GM12878 (cell line): ENCODE results near the gene ULK4. TPM values are rescaled to one million over a fixed set of nuclear protein-coding genes. Genes with fewer than 3 reads are reported as not detected.

Experiments used
- ATAC-seq: fragments of 200-7000 bp; cut with Tn5 transposase; 3 replicates; pipeline ENCODE4 v1.9.1; 2020; ENCODE audit warnings: mild to moderate bottlenecking, moderate library complexity
- BruUV-seq: library from RNA; stranded (reverse); fragments of 400-500 nt; replicated peaks from 2 replicates; lab custom pipeline; 2021; lab: Mats Ljungman, UMichigan
- CTCF ChIA-PET: fragments of 300-600 bp; sonication (Branson Sonifier 250); formaldehyde crosslinking; extraction: SDS; loops from one replicate; lab custom pipeline; 2021; ENCODE audit warnings: inconsistent platforms; lab: Yijun Ruan, JAX
- POLR2A ChIA-PET: fragments of 350-600 bp; formaldehyde crosslinking; extraction: SDS; loops from one replicate; lab custom pipeline; 2021; ENCODE audit warnings: inconsistent platforms; lab: Charles Lee
- RAD21 ChIA-PET: fragments of 300-600 bp; sonication (Branson Sonifier 250); formaldehyde crosslinking; loops from one replicate; lab custom pipeline; 2023; ENCODE audit warnings: antibody characterized with exemption; ENCODE audit not compliant: unreplicated experiment; lab: Charles Lee
- SMC1A ChIA-PET: fragments of 300-600 bp; sonication (Branson Sonifier 250); formaldehyde crosslinking; loops from one replicate; lab custom pipeline; 2023; ENCODE audit not compliant: unreplicated experiment, uncharacterized antibody; lab: Charles Lee
- DNase-seq: peaks from one replicate; pipeline ENCODE4 v3.0.0-alpha.2; 2011; ENCODE audit warnings: low read depth, low spot score
- FAIRE-seq: peaks from 3 replicates; lab custom pipeline; 2011; peaks lifted over from hg19 to GRCh38; lab: Jason Lieb, UNC
- H2AFZ ChIP-seq: 2 replicates; pipeline ENCODE4 v1.6.0; 2011; ENCODE audit warnings: low read depth, low read length, control low read depth; ENCODE audit not compliant: control insufficient read depth
- H3K27ac ChIP-seq: 2 replicates; pipeline ENCODE4 v1.5.1; 2011; ENCODE audit warnings: control low read depth; ENCODE audit not compliant: control insufficient read depth, insufficient read depth
- H3K27me3 ChIP-seq, 2 experiments: replicated peaks in 1 of 2; 2 replicates each; pipeline versions ENCODE4 v1.6.0 to v1.6.1; 2011; ENCODE audit warnings: low read length in 1 of 2; ENCODE audit not compliant: control insufficient read depth in 2 of 2, insufficient read depth in 2 of 2
- H3K36me3 ChIP-seq, 2 experiments: 2 replicates each; pipeline ENCODE4 v1.5.1; 2011; ENCODE audit warnings: low read length in 1 of 2; ENCODE audit not compliant: control insufficient read depth in 2 of 2, insufficient read depth in 2 of 2
- H3K4me1 ChIP-seq: 2 replicates; pipeline ENCODE4 v1.6.1; 2011; ENCODE audit warnings: mild to moderate bottlenecking, low read length, moderate library complexity, mixed read lengths; ENCODE audit not compliant: control insufficient read depth, insufficient read depth
- H3K4me2 ChIP-seq: 2 replicates; pipeline ENCODE4 v1.6.0; 2011; ENCODE audit warnings: control low read depth; ENCODE audit not compliant: control insufficient read depth, insufficient read depth
- H3K4me3 ChIP-seq: fragments of 200-600 bp; sonication (generic); 2 replicates; pipeline ENCODE4 v1.5.1; 2016
- H3K79me2 ChIP-seq: 2 replicates; pipeline ENCODE4 v1.6.0; 2011; ENCODE audit warnings: low read length; ENCODE audit not compliant: control insufficient read depth, insufficient read depth
- H3K9ac ChIP-seq: 2 replicates; pipeline ENCODE4 v1.8.0; 2011; ENCODE audit warnings: low read length, control low read depth, mixed read lengths; ENCODE audit not compliant: control insufficient read depth, insufficient read depth
- H3K9me3 ChIP-seq: replicated peaks from 3 replicates; pipeline ENCODE4 v1.5.1; 2011; ENCODE audit warnings: mild to moderate bottlenecking, low read length; ENCODE audit not compliant: control insufficient read depth, insufficient read depth
- H4K20me1 ChIP-seq: 2 replicates; pipeline ENCODE4 v1.6.0; 2011; ENCODE audit not compliant: control insufficient read depth, insufficient read depth
- EED ChIP-seq: sonication (generic); IDR thresholded peaks from 2 replicates; pipeline ENCODE4 v1.6.1; 2016; ENCODE audit warnings: antibody characterized with exemption, low read depth
- GABPA ChIP-seq: IDR thresholded peaks from 2 replicates; pipeline ENCODE4 v1.6.1; 2014; ENCODE audit warnings: antibody characterized with exemption, low read depth, mild to moderate bottlenecking, inconsistent platforms
- HDGF ChIP-seq: fragments of 450-650 bp; IDR thresholded peaks from 2 replicates; pipeline ENCODE4 v1.6.1; 2016; ENCODE audit warnings: antibody characterized with exemption
- IRF4 ChIP-seq: IDR thresholded peaks from 2 replicates; pipeline ENCODE4 v1.6.1; 2011; ENCODE audit warnings: low read depth, low read length
- JUNB ChIP-seq: IDR thresholded peaks from 2 replicates; pipeline ENCODE4 v1.6.1; 2016; ENCODE audit warnings: antibody characterized with exemption, mild to moderate bottlenecking
- USF1 ChIP-seq: IDR thresholded peaks from 2 replicates; pipeline ENCODE4 v1.6.1; 2011; ENCODE audit warnings: borderline replicate concordance, low read depth, mild to moderate bottlenecking, moderate library complexity, mixed read lengths, low read length; ENCODE audit not compliant: insufficient read depth; ENCODE audit errors: extremely low read length
- ZBTB11 ChIP-seq: fragments of 450-650 bp; formaldehyde crosslinking; IDR thresholded peaks from 2 replicates; pipeline ENCODE4 v1.5.0; 2022; ENCODE audit warnings: mild to moderate bottlenecking, missing genetic modification characterization
- ZBTB4 ChIP-seq: fragments of 450-650 bp; formaldehyde crosslinking; IDR thresholded peaks from 2 replicates; pipeline ENCODE4 v1.4.0; 2022; ENCODE audit warnings: mild to moderate bottlenecking, moderate library complexity
- WGBS: methylation state at CpG from one replicate; pipeline ENCODE4 v1.1.6; 2016; ENCODE audit warnings: low lambda C conversion rate; ENCODE audit not compliant: insufficient replicate concordance, insufficient coverage; ENCODE audit errors: missing lambda C conversion rate; 5-methylcytosine and 5-hydroxymethylcytosine counted together
- in situ Hi-C: fragments of 300-500 bp; cut with MboI; formaldehyde crosslinking; loops from 9 replicates; pipeline ENCODE4 v1.14.3; 2018; ENCODE audit warnings: mixed read lengths
- intact Hi-C: fragments of 100-400 bp; cut with micrococcal nuclease; formaldehyde crosslinking; loops from one replicate; pipeline ENCODE4 v1.14.2; 2022; ENCODE audit not compliant: unreplicated experiment
- polyA plus RNA-seq, 11 experiments: library from polyadenylated mRNA; depleted of rRNA in 4 of 11; unstranded in 6 of 11; stranded (reverse) in 5 of 11; fragments of >200 nt; fragmentation: Nextera tagmentation in 4 of 11; fragmentation: Illumina TruSeq in 1 of 11; extraction: Ambion mirVana in 4 of 11; extraction: Trizol in 1 of 11; gene quantifications; 1 replicate in 1 of 11; 2 replicates in 10 of 11; pipeline versions ENCODE4 v1.2.1 to v1.2.3, GENCODE V29; 2011 to 2016; ENCODE audit warnings: inconsistent platforms in 2 of 11, missing spikeins in 2 of 11, low read depth in 1 of 11
- total RNA-seq, 4 experiments: library from RNA; depleted of rRNA in 3 of 4; stranded (reverse); fragments of >200 nt in 3 of 4; fragmentation: Illumina TruSeq in 1 of 4; extraction: Trizol in 1 of 4; gene quantifications; 2 replicates each; pipeline versions ENCODE4 v1.2.1 to v1.2.3, GENCODE V29; 2013 to 2021

ULK4 gene
- total and polyA plus RNA-seq, 10 of the 15 experiments (the other 5 are each of a cell fraction or from before 2014, with no cell fraction given) = 3.5 to 7.6 (median 6.3) TPM

- no peaks in the 10 kb centered on the region for H3K27me3 ChIP-seq
- BruUV-seq = no TSS peak
- H3K27ac ChIP-seq = no peak overlapping the region
- no peaks in the 10 kb centered on the region for H3K36me3 ChIP-seq
- CTCF ChIA-PET = no interaction called here
- FAIRE-seq (peak; percentile 66), ATAC-seq (no peak), DNase-seq (no peak)
- 0% methylated on average over 1 of the region's 1 CpG for WGBS
- no peaks in the 10 kb centered on the region for H3K9me3 ChIP-seq
- peaks cover 7% of the 10 kb centered on the region for H3K4me1 ChIP-seq
- H2AFZ ChIP-seq = no peak overlapping the region
- intact Hi-C loops = no loop called here
- POLR2A ChIA-PET = no interaction called here
- in situ Hi-C loops = no loop called here
- no peaks in the 10 kb centered on the region for H4K20me1 ChIP-seq
- RAD21 ChIA-PET = no interaction called here
- H3K79me2 ChIP-seq = no peaks in the 10 kb centered on the region
- H3K4me2 ChIP-seq = no peak overlapping the region
- no peak overlapping the region for H3K9ac ChIP-seq
- no peak for TF ChIP-seq USF1
- no peak for TF ChIP-seq ZBTB4
- 0 out of 2 replicates have a peak, but pooled peaks have one; percentile 16 for TF ChIP-seq IRF4
- peak; percentile 86 for TF ChIP-seq JUNB
- TF ChIP-seq ZBTB11 (CRISPR knock-in tag) = no peak
- TF ChIP-seq EED = no peak
- 0 out of 2 replicates have a peak, but pooled peaks have one; percentile 17 for TF ChIP-seq GABPA
- no peak for TF ChIP-seq HDGF
- SMC1A ChIA-PET = no interaction called here
- H3K4me3 ChIP-seq = no peak overlapping the region
Measured at GRCh38 chr3:41608347-41608746, 353.6 kb downstream of the ULK4 start.
